Spleen (tissue), 11 donors: ENCODE results near the gene CPAMD8. TPM values are rescaled to one million over a fixed set of nuclear protein-coding genes. Genes with fewer than 3 reads are reported as not detected.
A peak's percentile ranks its signal among the peaks of the same experiment; 100 is the strongest.

ENCODE experiments used
- DNase-seq: peaks from one replicate; pipeline ENCODE4 v3.0.0-alpha.2; 2020
- H3K27ac ChIP-seq, 8 donors: fragments of 200-600 bp; sonication (generic) in 7 of 8; 1 replicate in 4 of 8; 2 replicates in 4 of 8; pipeline versions ENCODE4 v1.5.0 to v1.8.0; 2016 to 2021; ENCODE audit warnings: inconsistent platforms in 4 of 8, mild to moderate bottlenecking in 4 of 8, moderate library complexity in 1 of 8
- H3K27me3 ChIP-seq, 7 donors: fragments of 200-600 bp; sonication (generic) in 6 of 7; replicated peaks in 1 of 7; 1 replicate in 4 of 7; 2 replicates in 3 of 7; pipeline versions ENCODE4 v1.5.0 to v1.8.0; 2016 to 2021; ENCODE audit warnings: inconsistent platforms in 3 of 7, mild to moderate bottlenecking in 1 of 7
- H3K36me3 ChIP-seq, 6 donors: fragments of 200-600 bp; sonication (generic) in 5 of 6; 1 replicate in 4 of 6; 2 replicates in 2 of 6; pipeline versions ENCODE4 v1.5.0 to v1.8.0; 2016 to 2021; ENCODE audit warnings: inconsistent platforms in 2 of 6
- H3K4me1 ChIP-seq, 6 donors: fragments of 200-600 bp; sonication (generic) in 5 of 6; 1 replicate in 3 of 6; 2 replicates in 3 of 6; pipeline versions ENCODE4 v1.5.0 to v1.8.0; 2016 to 2021; ENCODE audit warnings: inconsistent platforms in 3 of 6
- H3K4me3 ChIP-seq, 8 donors: fragments of 200-600 bp; sonication (generic) in 7 of 8; 1 replicate in 4 of 8; 2 replicates in 4 of 8; pipeline versions ENCODE4 v1.5.0 to v1.8.0; 2016 to 2021; ENCODE audit warnings: inconsistent platforms in 4 of 8, mild to moderate bottlenecking in 4 of 8, moderate library complexity in 2 of 8
- H3K9me3 ChIP-seq, 8 donors: fragments of 200-600 bp; sonication (generic) in 7 of 8; 1 replicate in 4 of 8; 2 replicates in 4 of 8; pipeline versions ENCODE4 v1.5.0 to v1.8.0; 2016 to 2021; ENCODE audit warnings: inconsistent platforms in 4 of 8
- CTCF ChIP-seq, 11 experiments: fragments of 200-600 bp in 7 of 11; fragments of 450-650 bp in 4 of 11; sonication (generic) in 4 of 11; IDR thresholded peaks in 8 of 11; conservative IDR thresholded peaks in 3 of 11; 1 replicate in 7 of 11; 2 replicates in 4 of 11; pipeline versions ENCODE4 v1.4.0 to v1.8.0; 2016 to 2021; ENCODE audit warnings: antibody characterized with exemption in 11 of 11, inconsistent platforms in 4 of 11, mild to moderate bottlenecking in 1 of 11
- POLR2A ChIP-seq, 3 donors: fragments of 450-650 bp; IDR thresholded peaks; one replicate each; pipeline ENCODE4 v1.5.1; 2017; ENCODE audit warnings: antibody characterized with exemption in 3 of 3, mild to moderate bottlenecking in 1 of 3
- POLR2AphosphoS5 ChIP-seq, 3 donors: sonication (generic); formaldehyde crosslinking; IDR thresholded peaks; one replicate each; pipeline ENCODE4 v1.5.1; 2017; ENCODE audit warnings: antibody characterized with exemption in 3 of 3
- WGBS, 5 donors: extraction: QIAGEN DNeasy Blood & Tissue Kit in 3 of 5; methylation state at CpG; one replicate each; pipeline versions ENCODE4 v1.1.5 to v1.1.7; 2013 to 2018; 5-methylcytosine and 5-hydroxymethylcytosine counted together
- intact Hi-C: fragments of 100-400 bp; cut with DNase I; formaldehyde crosslinking; loops from one replicate; pipeline ENCODE4 v1.15.0; 2023; ENCODE audit warnings: low total_unique reads
- polyA plus RNA-seq, 3 donors: library from polyadenylated mRNA; stranded (reverse); fragments of 200-250 nt; gene quantifications; one replicate each; pipeline ENCODE4 v1.2.1, GENCODE V29; 2013
- total RNA-seq, 7 donors: library from RNA; depleted of rRNA in 3 of 7; stranded (reverse); fragments of >200 nt in 3 of 7; fragmentation: NEBNext Ultra II Directional in 4 of 7; extraction: Animal tissue kit (Norgen Biotek cat#: 25700) in 4 of 7; gene quantifications; one replicate each; pipeline versions ENCODE4 v1.1.0 to v1.2.1, GENCODE V29; 2016 to 2021
- donor health status: healthy with polysubstance abuse.
- donor health status: DM: no; HTN: no; CAD: no; lungs with moderate emphysema.
- donor health status: DM: no; HTN: no; CAD: no.
- donor health status: Bipolar disorder and iron deficiency.
- donor health status: healthy.
- donor health status: DM: no; HTN: no; CAD: no.
- donor health status: DM: yes; HTN: yes; CAD: no.

The CPAMD8 gene
- total and polyA plus RNA-seq, 10 donors, result 2.1 to 18.7 (median 8.5) TPM

GRCh38 chr19:16978156-16978555, 48.5 kb downstream of the CPAMD8 start:
- Histone ChIP-seq H3K4me3 (no peak overlapping the region), H3K4me1 (no peaks in the 10 kb centered on the region), H3K9me3 (no peaks in the 10 kb centered on the region), H3K27me3 (peaks cover 0 to 16% (median 0%) of the 10 kb centered on the region in 7 donors), H3K36me3 (no peaks in the 10 kb centered on the region), H3K27ac (no peak overlapping the region)
- intact Hi-C loops, result no loop called here
- TF ChIP-seq POLR2A (IDR thresholded peaks at IDR 0.05), result no peak
- no peak for TF ChIP-seq CTCF (IDR thresholded peaks at IDR 0.05 in 8 of 11, conservative IDR thresholded peaks at IDR 0.05 in 3 of 11)
- no peak for TF ChIP-seq POLR2AphosphoS5 (IDR thresholded peaks at IDR 0.05)
- peak; percentile 51 for DNase-seq
- 75 to 81% (median 78%) methylated on average over 2 of the region's 2 CpGs for WGBS, 5 donors

GRCh38 chr19:16977306-16977705, 49.3 kb downstream of the CPAMD8 start:
- Histone ChIP-seq H3K27ac (no peak overlapping the region), H3K36me3 (no peaks in the 10 kb centered on the region), H3K4me1 (no peaks in the 10 kb centered on the region), H3K4me3 (no peak overlapping the region), H3K27me3 (peaks cover 0 to 12% (median 0%) of the 10 kb centered on the region in 7 donors), H3K9me3 (no peaks in the 10 kb centered on the region)
- intact Hi-C loops, result no loop called here
- DNase-seq, result peak; percentile 37
- 84 to 92% (median 88%) methylated on average over 15 of the region's 15 CpGs for whole genome bisulfite sequencing, 5 donors
- TF ChIP-seq CTCF (IDR thresholded peaks at IDR 0.05 in 8 of 11, conservative IDR thresholded peaks at IDR 0.05 in 3 of 11), result no peak
- no peak for TF ChIP-seq POLR2AphosphoS5 (IDR thresholded peaks at IDR 0.05)
- no peak for TF ChIP-seq POLR2A (IDR thresholded peaks at IDR 0.05)

- Histone ChIP-seq H3K27me3 (peaks cover 0 to 12% (median 0%) of the 10 kb centered on the region in 7 donors), H3K4me3 (no peak overlapping the region), H3K4me1 (no peaks in the 10 kb centered on the region), H3K36me3 (no peaks in the 10 kb centered on the region), H3K9me3 (no peaks in the 10 kb centered on the region), H3K27ac (no peak overlapping the region)
- TF ChIP-seq POLR2A (IDR thresholded peaks at IDR 0.05) (no peak), POLR2AphosphoS5 (IDR thresholded peaks at IDR 0.05) (no peak), CTCF (IDR thresholded peaks at IDR 0.05 in 8 of 11, conservative IDR thresholded peaks at IDR 0.05 in 3 of 11) (no peak)
- 83 to 98% (median 90%) methylated on average over 5 of the region's 5 CpGs for WGBS, 5 donors
- DNase-seq, result peak; percentile 41
- intact Hi-C loops, result no loop called here
Measured at GRCh38 chr19:16976446-16976845, 50.2 kb downstream of the CPAMD8 start.

GRCh38 chr19:16970821-16971220, 55.8 kb downstream of the CPAMD8 start:
- 76 to 96% (median 88%) methylated on average over 8 of the region's 8 CpGs for WGBS, 5 donors
- H3K4me3 ChIP-seq, result no peak overlapping the region
- no peaks in the 10 kb centered on the region for H3K27me3 ChIP-seq
- no peaks in the 10 kb centered on the region for H3K4me1 ChIP-seq
- peaks cover 0 to 31% (median 24%) of the 10 kb centered on the region in 8 donors for H3K9me3 ChIP-seq
- no peak overlapping the region for H3K27ac ChIP-seq
- peak; percentile 34 for DNase-seq
- no peaks in the 10 kb centered on the region for H3K36me3 ChIP-seq
- intact Hi-C loops, result no loop called here
- TF ChIP-seq POLR2A (IDR thresholded peaks at IDR 0.05) (no peak), CTCF (IDR thresholded peaks at IDR 0.05 in 8 of 11, conservative IDR thresholded peaks at IDR 0.05 in 3 of 11) (no peak), POLR2AphosphoS5 (IDR thresholded peaks at IDR 0.05) (no peak)
